ENCODE results near the gene PEX1. TPM values are rescaled to one million over a fixed set of nuclear protein-coding genes. Genes with fewer than 3 reads are reported as not detected.
"Not testable (repeated sequence)": the region's sequence is repeated elsewhere in the genome, so short reads cannot be mapped to it uniquely, and the experiment has no call there.

Gene PEX1
- total and polyA plus RNA-seq, 2 donors from 2014 or later, result 16.9 to 19.6 TPM

- H3K9me3 ChIP-seq (ENCODE audit: control insufficient read depth in 2 of 3, insufficient read depth in 1 of 3, low read length in 3 of 3); H3K36me3 ChIP-seq (ENCODE audit: control insufficient read depth in 2 of 3, insufficient read depth in 3 of 3, low read length in 3 of 3); H3K27me3 ChIP-seq (ENCODE audit: control insufficient read depth, insufficient read depth, low read length); DNase-seq; H3K4me1 ChIP-seq (ENCODE audit: control insufficient read depth in 2 of 3, insufficient read depth in 2 of 3, low read depth in 1 of 3, low read length in 3 of 3); FAIRE-seq; H3K9ac ChIP-seq (ENCODE audit: low read length in 3 of 3); H3K4me3 ChIP-seq (ENCODE audit: low read length in 3 of 3); intact Hi-C loops (cut with DNase I); H3K27ac ChIP-seq (ENCODE audit: low read depth in 2 of 2, low read length in 2 of 2): not testable (repeated sequence)
Observed at GRCh38 chr7:92543542-92543941, 15.2 kb upstream of the PEX1 start.

GRCh38 chr7:92534572-92534971 lies 6.3 kb upstream of the PEX1 start:
- intact Hi-C loops (cut with DNase I), result no loop called here
- TF ChIP-seq, protein P1, sequence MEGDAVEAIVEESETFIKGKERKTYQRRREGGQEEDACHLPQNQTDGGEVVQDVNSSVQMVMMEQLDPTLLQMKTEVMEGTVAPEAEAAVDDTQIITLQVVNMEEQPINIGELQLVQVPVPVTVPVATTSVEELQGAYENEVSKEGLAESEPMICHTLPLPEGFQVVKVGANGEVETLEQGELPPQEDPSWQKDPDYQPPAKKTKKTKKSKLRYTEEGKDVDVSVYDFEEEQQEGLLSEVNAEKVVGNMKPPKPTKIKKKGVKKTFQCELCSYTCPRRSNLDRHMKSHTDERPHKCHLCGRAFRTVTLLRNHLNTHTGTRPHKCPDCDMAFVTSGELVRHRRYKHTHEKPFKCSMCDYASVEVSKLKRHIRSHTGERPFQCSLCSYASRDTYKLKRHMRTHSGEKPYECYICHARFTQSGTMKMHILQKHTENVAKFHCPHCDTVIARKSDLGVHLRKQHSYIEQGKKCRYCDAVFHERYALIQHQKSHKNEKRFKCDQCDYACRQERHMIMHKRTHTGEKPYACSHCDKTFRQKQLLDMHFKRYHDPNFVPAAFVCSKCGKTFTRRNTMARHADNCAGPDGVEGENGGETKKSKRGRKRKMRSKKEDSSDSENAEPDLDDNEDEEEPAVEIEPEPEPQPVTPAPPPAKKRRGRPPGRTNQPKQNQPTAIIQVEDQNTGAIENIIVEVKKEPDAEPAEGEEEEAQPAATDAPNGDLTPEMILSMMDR (IDR thresholded peaks at IDR 0.05; ENCODE audit: borderline replicate concordance, extremely low read depth, insufficient read depth), result no peak
- DNase-seq (no peak), FAIRE-seq (no peak)
- no peaks in the 10 kb centered on the region for H3K27me3 ChIP-seq (ENCODE audit: control insufficient read depth, insufficient read depth, low read length)
- peaks cover 14 to 39% (median 35%) of the 10 kb centered on the region in 3 donors for H3K36me3 ChIP-seq (ENCODE audit: control insufficient read depth in 2 of 3, insufficient read depth in 3 of 3, low read length in 3 of 3)
- H3K9ac ChIP-seq (ENCODE audit: low read length in 3 of 3), result no peak overlapping the region
- H3K4me3 ChIP-seq (ENCODE audit: low read length in 3 of 3), result no peak overlapping the region
- H3K27ac ChIP-seq (ENCODE audit: low read depth in 2 of 2, low read length in 2 of 2), result no peak overlapping the region
- no peaks in the 10 kb centered on the region for H3K9me3 ChIP-seq (ENCODE audit: control insufficient read depth in 2 of 3, insufficient read depth in 1 of 3, low read length in 3 of 3)
- peaks cover 0 to 2% (median 2%) of the 10 kb centered on the region in 3 donors for H3K4me1 ChIP-seq (ENCODE audit: control insufficient read depth in 2 of 3, insufficient read depth in 2 of 3, low read depth in 1 of 3, low read length in 3 of 3)

DNA sequence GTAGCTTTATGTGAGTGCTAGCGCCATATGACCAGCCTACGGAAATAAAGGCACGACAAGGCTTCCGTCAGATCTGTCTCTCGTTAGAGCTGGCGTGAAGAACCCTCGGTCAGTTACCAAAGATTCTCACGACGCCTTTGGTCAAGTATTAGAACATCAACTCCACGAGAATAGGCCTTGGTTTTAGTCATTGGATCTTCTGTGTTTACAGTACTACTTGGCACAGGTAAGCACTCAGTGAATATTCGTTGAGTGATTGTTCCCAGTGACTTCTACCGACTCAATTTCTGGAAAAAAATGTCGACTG lies 591 bp upstream of the PEX1 start:
- FAIRE-seq, result no peak
- intact Hi-C loops (cut with DNase I), result no loop called here

GRCh38 chr7:92527300-92528187 lies 776 bp downstream of the PEX1 start:
- H3K9me3 ChIP-seq (ENCODE audit: control insufficient read depth in 2 of 3, insufficient read depth in 1 of 3, low read length in 3 of 3), result no peaks in the 10 kb centered on the region
- H3K4me1 ChIP-seq (ENCODE audit: control insufficient read depth in 2 of 3, insufficient read depth in 2 of 3, low read depth in 1 of 3, low read length in 3 of 3), result peaks cover 3 to 7% (median 6%) of the 10 kb centered on the region in 3 donors
- DNase-seq (peak; percentile 53 to 79 (median 74)), FAIRE-seq (no peak)
- peak overlapping the region; percentile 65 to 83 (median 82) for H3K9ac ChIP-seq (ENCODE audit: low read length in 3 of 3)
- TF ChIP-seq, protein P1 (IDR thresholded peaks at IDR 0.05; ENCODE audit: borderline replicate concordance, extremely low read depth, insufficient read depth), result no peak
- intact Hi-C loops (cut with DNase I), result no loop called here
- H3K27me3 ChIP-seq (ENCODE audit: control insufficient read depth, insufficient read depth, low read length), result no peaks in the 10 kb centered on the region
- peak overlapping the region; percentile 76 to 81 for H3K27ac ChIP-seq (ENCODE audit: low read depth in 2 of 2, low read length in 2 of 2)
- peak overlapping the region; percentile 94 to 100 (median 98) for H3K4me3 ChIP-seq (ENCODE audit: low read length in 3 of 3)
- H3K36me3 ChIP-seq (ENCODE audit: control insufficient read depth in 2 of 3, insufficient read depth in 3 of 3, low read length in 3 of 3), result peaks cover 5 to 14% (median 8%) of the 10 kb centered on the region in 3 donors

More for the DNA sequence above, 591 bp upstream of the PEX1 start:
- Histone ChIP-seq H3K27ac (ENCODE audit: low read depth in 2 of 2, low read length in 2 of 2) (peak overlapping the region; percentile 85 to 87), H3K36me3 (ENCODE audit: control insufficient read depth in 2 of 3, insufficient read depth in 3 of 3, low read length in 3 of 3) (peaks cover 10 to 24% (median 12%) of the 10 kb centered on the region in 3 donors), H3K4me1 (ENCODE audit: control insufficient read depth in 2 of 3, insufficient read depth in 2 of 3, low read depth in 1 of 3, low read length in 3 of 3) (peaks cover 3 to 7% (median 6%) of the 10 kb centered on the region in 3 donors), H3K9ac (ENCODE audit: low read length in 3 of 3) (peak overlapping the region; percentile 86 to 97 (median 94)), H3K4me3 (ENCODE audit: low read length in 3 of 3) (peak overlapping the region; percentile 87 to 100 (median 94)), H3K27me3 (ENCODE audit: control insufficient read depth, insufficient read depth, low read length) (no peaks in the 10 kb centered on the region), H3K9me3 (ENCODE audit: control insufficient read depth in 2 of 3, insufficient read depth in 1 of 3, low read length in 3 of 3) (no peaks in the 10 kb centered on the region)
- DNase-seq, result no peak
- TF ChIP-seq, protein P1 (IDR thresholded peaks at IDR 0.05; ENCODE audit: borderline replicate concordance, extremely low read depth, insufficient read depth), result no peak

Measured in kidney (tissue), 14 donors.